NCI-H460 (cell line): ENCODE measurements around the gene CHSY3. TPM values are rescaled to one million over a fixed set of nuclear protein-coding genes. Genes with fewer than 3 reads are reported as not detected.

Experiments used
- DNase-seq: peaks from one replicate; pipeline ENCODE4 v3.0.0-alpha.2; 2016; ENCODE audit warnings: low read depth; ENCODE audit errors: extremely low read depth
- total RNA-seq: library from RNA; depleted of rRNA; stranded (reverse); fragments of >200 nt; shearing (Covaris generic); gene quantifications from 2 replicates; pipeline ENCODE4 v1.2.3, GENCODE V29; 2014

The CHSY3 gene
- total RNA-seq, 1 experiment from 2014 or later, result 11.0 TPM

GRCh38 chr5:129945028-129945427 is 40.8 kb downstream of the CHSY3 start:
- DNase-seq, result no peak

GRCh38 chr5:129945774-129946270 is 41.6 kb downstream of the CHSY3 start:
- no peak for DNase-seq

- no peak for DNase-seq
Measured at GRCh38 chr5:129951039-129951438, 46.8 kb downstream of the CHSY3 start.

GRCh38 chr5:129958581-129958980 is 54.3 kb downstream of the CHSY3 start:
- no peak for DNase-seq

- no peak for DNase-seq
Measured at GRCh38 chr5:129960831-129961230, 56.6 kb downstream of the CHSY3 start.

GRCh38 chr5:129962506-129962905 is 58.2 kb downstream of the CHSY3 start:
- DNase-seq, result no peak

GRCh38 chr5:129963359-129963758 is 59.1 kb downstream of the CHSY3 start:
- peak; percentile 33 for DNase-seq

- DNase-seq, result no peak
Measured at GRCh38 chr5:129966071-129966470, 61.8 kb downstream of the CHSY3 start.

GRCh38 chr5:129971714-129972113 is 67.4 kb downstream of the CHSY3 start:
- DNase-seq, result no peak

GRCh38 chr5:129972465-129973141 is 68.3 kb downstream of the CHSY3 start:
- no peak for DNase-seq

- DNase-seq, result no peak
Measured at GRCh38 chr5:129973716-129974426, 69.6 kb downstream of the CHSY3 start.

- no peak for DNase-seq
Measured at GRCh38 chr5:129977810-129978209, 73.5 kb downstream of the CHSY3 start.

- DNase-seq, result no peak
Measured at GRCh38 chr5:129978270-129978669, 74.0 kb downstream of the CHSY3 start.

- DNase-seq, result no peak
Measured at GRCh38 chr5:129988453-129988852, 84.2 kb downstream of the CHSY3 start.

- no peak for DNase-seq
Measured at GRCh38 chr5:129991780-129992179, 87.5 kb downstream of the CHSY3 start.

- DNase-seq, result no peak
Measured at GRCh38 chr5:129996896-129997295, 92.6 kb downstream of the CHSY3 start.

- no peak for DNase-seq
Measured at GRCh38 chr5:130000460-130000859, 96.2 kb downstream of the CHSY3 start.

- no peak for DNase-seq
Measured at GRCh38 chr5:130002183-130002582, 97.9 kb downstream of the CHSY3 start.

- no peak for DNase-seq
Measured at GRCh38 chr5:130002876-130003275, 98.6 kb downstream of the CHSY3 start.

- no peak for DNase-seq
Measured at GRCh38 chr5:130011986-130012385, 107.7 kb downstream of the CHSY3 start.

GRCh38 chr5:130017173-130017572 is 112.9 kb downstream of the CHSY3 start:
- no peak for DNase-seq

- no peak for DNase-seq
Measured at GRCh38 chr5:130018641-130019040, 114.4 kb downstream of the CHSY3 start.
